ENCODE results near the gene ACOT13. TPM values are rescaled to one million over a fixed set of nuclear protein-coding genes. Genes with fewer than 3 reads are reported as not detected.
A peak's percentile ranks its signal among the peaks of the same experiment; 100 is the strongest.
"Not testable (repeated sequence)": the region's sequence is repeated elsewhere in the genome, so short reads cannot be mapped to it uniquely, and the experiment has no call there.

The ACOT13 gene
- polyA plus RNA-seq, 4 donors = 10.5 to 26.9 (median 16.2) TPM

DNA sequence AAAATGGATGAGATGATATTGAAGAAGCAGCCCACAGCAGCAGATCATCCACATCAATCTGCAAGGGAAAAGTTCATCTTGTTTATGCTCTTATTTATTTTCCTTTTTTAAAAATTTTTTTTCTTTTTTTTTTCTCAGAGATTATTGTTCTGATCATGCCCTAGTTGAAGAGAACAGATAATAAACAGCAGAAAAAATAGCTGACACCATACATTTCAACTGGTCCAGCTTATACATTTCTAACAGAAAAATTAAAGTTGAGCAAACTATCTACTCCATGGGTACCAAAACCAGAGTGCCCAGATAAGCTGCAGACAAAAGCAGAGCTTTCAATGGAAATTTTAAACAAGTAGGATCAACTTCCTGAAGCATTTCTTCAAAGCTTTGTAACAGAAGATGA, 30.2 kb upstream of the ACOT13 start:
- Histone ChIP-seq H3K36me3 (ENCODE audit: control insufficient read depth in 3 of 3, insufficient read depth in 2 of 3, low read depth in 1 of 3, low read length in 3 of 3) (no peaks in the 10 kb centered on the region), H3K4me3 (ENCODE audit: low read depth in 1 of 3, low read length in 3 of 3) (no peak overlapping the region)
- no peak for FAIRE-seq

DNA sequence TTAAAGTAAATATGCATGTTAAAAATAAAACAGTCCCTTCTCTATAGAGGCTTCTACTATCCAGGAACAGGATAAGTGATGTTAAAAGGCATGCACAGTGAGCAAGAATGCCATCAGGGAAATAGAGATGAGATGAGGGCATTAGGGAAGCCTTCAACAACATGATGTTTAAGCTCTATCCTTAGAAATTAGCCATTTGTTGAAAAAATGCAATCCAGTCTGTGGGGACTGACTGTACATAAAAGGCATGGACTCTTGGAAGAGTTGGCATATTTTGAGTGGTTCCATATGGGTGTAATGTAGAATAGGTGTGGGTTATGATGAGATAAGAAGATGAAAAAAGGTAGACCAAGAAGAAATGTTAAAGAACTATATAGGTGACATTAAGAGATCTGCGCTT, 26.7 kb upstream of the ACOT13 start:
- DNase-seq (no peak), FAIRE-seq (no peak)
- Histone ChIP-seq H3K4me3 (ENCODE audit: low read depth in 1 of 3, low read length in 3 of 3) (no peak overlapping the region), H3K4me1 (ENCODE audit: control insufficient read depth in 3 of 3, insufficient read depth in 2 of 3, low read depth in 1 of 3, low read length in 2 of 3) (no peaks in the 10 kb centered on the region), H3K27me3 (ENCODE audit: control insufficient read depth in 3 of 3, insufficient read depth in 3 of 3, low read length in 3 of 3) (no peaks in the 10 kb centered on the region), H3K9me3 (ENCODE audit: control insufficient read depth in 2 of 2, insufficient read depth in 1 of 2, low read depth in 1 of 2, low read length in 1 of 2) (peaks cover 0 to 5% of the 10 kb centered on the region in 2 donors), H3K36me3 (ENCODE audit: control insufficient read depth in 3 of 3, insufficient read depth in 2 of 3, low read depth in 1 of 3, low read length in 3 of 3) (no peaks in the 10 kb centered on the region), H3K27ac (ENCODE audit: low read depth in 1 of 3, low read length in 2 of 3) (no peak overlapping the region)
- WGBS, 3 donors = 98 to 100% (median 100%) methylated on average over 1 of the region's 1 CpG

More for the DNA sequence above, 30.2 kb upstream of the ACOT13 start:
- Histone ChIP-seq H3K27ac (ENCODE audit: low read depth in 1 of 3, low read length in 2 of 3) (no peak overlapping the region), H3K4me1 (ENCODE audit: control insufficient read depth in 3 of 3, insufficient read depth in 2 of 3, low read depth in 1 of 3, low read length in 2 of 3) (no peaks in the 10 kb centered on the region), H3K27me3 (ENCODE audit: control insufficient read depth in 3 of 3, insufficient read depth in 3 of 3, low read length in 3 of 3) (no peaks in the 10 kb centered on the region), H3K9me3 (ENCODE audit: control insufficient read depth in 2 of 2, insufficient read depth in 1 of 2, low read depth in 1 of 2, low read length in 1 of 2) (peaks cover 0 to 5% of the 10 kb centered on the region in 2 donors)
- no peak for DNase-seq

DNA sequence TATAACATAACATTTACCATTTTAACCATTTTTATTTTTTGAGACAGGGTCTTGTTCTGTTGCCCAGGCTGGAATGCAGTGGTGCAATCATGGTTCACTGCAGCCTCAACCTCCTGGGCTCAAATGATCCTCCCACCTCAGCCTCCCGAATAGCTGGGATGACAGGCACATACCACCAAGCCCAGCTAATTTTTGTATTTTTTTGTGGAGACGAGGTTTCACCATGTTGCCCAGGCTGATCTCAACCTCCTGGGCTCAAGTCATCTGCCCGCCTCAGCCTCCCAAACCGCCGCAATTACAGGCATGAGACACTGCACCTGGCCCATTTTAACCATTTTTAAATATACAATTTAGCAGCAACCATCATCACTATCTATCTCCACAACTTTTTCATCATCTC, 26.2 kb upstream of the ACOT13 start:
- not testable (repeated sequence) for H3K4me1 ChIP-seq (ENCODE audit: control insufficient read depth in 3 of 3, insufficient read depth in 2 of 3, low read depth in 1 of 3, low read length in 2 of 3); H3K4me3 ChIP-seq (ENCODE audit: low read depth in 1 of 3, low read length in 3 of 3); FAIRE-seq; H3K27me3 ChIP-seq (ENCODE audit: control insufficient read depth in 3 of 3, insufficient read depth in 3 of 3, low read length in 3 of 3); H3K27ac ChIP-seq (ENCODE audit: low read depth in 1 of 3, low read length in 2 of 3); DNase-seq; H3K9me3 ChIP-seq (ENCODE audit: control insufficient read depth in 2 of 2, insufficient read depth in 1 of 2, low read depth in 1 of 2, low read length in 1 of 2); H3K36me3 ChIP-seq (ENCODE audit: control insufficient read depth in 3 of 3, insufficient read depth in 2 of 3, low read depth in 1 of 3, low read length in 3 of 3)
- 86 to 95% (median 94%) methylated on average over 5 of the region's 5 CpGs for WGBS, 3 donors

DNA sequence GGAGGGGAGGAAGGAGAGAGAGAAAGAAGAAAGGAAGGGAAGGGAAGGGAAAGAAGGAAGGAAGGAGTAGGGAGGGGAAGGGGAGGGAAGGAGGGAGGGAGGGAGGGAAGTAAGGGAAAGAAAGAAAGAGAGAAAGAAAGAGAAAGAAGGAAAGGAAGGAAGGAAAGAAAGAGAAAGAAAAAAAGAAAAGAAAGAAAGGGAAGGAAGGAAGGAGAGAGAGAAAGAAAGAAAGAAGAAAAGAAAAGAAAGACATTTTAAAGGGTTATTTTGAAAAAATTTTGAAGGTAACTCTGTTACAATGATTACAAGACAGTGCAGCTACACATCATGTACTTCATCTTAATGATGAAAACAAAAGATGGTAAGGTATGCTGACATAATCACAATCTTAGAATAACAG, 24.8 kb upstream of the ACOT13 start:
- Histone ChIP-seq H3K4me3 (ENCODE audit: low read depth in 1 of 3, low read length in 3 of 3) (no peak overlapping the region), H3K36me3 (ENCODE audit: control insufficient read depth in 3 of 3, insufficient read depth in 2 of 3, low read depth in 1 of 3, low read length in 3 of 3) (no peaks in the 10 kb centered on the region), H3K27ac (ENCODE audit: low read depth in 1 of 3, low read length in 2 of 3) (no peak overlapping the region), H3K4me1 (ENCODE audit: control insufficient read depth in 3 of 3, insufficient read depth in 2 of 3, low read depth in 1 of 3, low read length in 2 of 3) (peaks cover 2 to 5% (median 3%) of the 10 kb centered on the region in 3 donors), H3K27me3 (ENCODE audit: control insufficient read depth in 3 of 3, insufficient read depth in 3 of 3, low read length in 3 of 3) (peaks cover 0 to 2% (median 0%) of the 10 kb centered on the region in 3 donors), H3K9me3 (ENCODE audit: control insufficient read depth in 2 of 2, insufficient read depth in 1 of 2, low read depth in 1 of 2, low read length in 1 of 2) (peaks cover 0 to 2% of the 10 kb centered on the region in 2 donors)
- FAIRE-seq (no peak), DNase-seq (no peak)

DNA sequence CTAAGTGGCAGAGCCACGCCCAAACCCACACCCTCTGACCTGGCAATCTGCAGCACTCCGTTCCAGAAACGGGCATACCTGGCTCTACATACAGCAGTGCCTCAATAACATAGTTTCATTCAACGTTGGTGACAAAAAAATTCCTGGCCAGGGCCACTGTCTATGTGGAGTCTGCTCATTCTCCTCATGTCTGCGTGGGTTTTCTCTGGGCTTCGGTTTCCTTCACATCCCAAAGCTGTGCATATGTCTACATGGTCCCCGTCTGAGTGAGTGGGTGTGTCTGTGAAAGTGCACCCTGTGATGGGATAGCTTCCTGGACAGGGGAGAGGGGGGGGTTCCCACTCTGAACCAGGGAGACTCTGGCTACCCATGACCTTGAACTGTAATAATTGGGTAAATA, 23.0 kb upstream of the ACOT13 start:
- WGBS, 3 donors = 32 to 65% (median 45%) methylated on average over 7 of the region's 7 CpGs
- H3K4me1 ChIP-seq (ENCODE audit: control insufficient read depth in 3 of 3, insufficient read depth in 2 of 3, low read depth in 1 of 3, low read length in 2 of 3) = peaks cover 2 to 5% (median 3%) of the 10 kb centered on the region in 3 donors
- no peak overlapping the region for H3K27ac ChIP-seq (ENCODE audit: low read depth in 1 of 3, low read length in 2 of 3)
- FAIRE-seq (no peak), DNase-seq (no peak)
- peaks cover 0 to 2% (median 0%) of the 10 kb centered on the region in 3 donors for H3K27me3 ChIP-seq (ENCODE audit: control insufficient read depth in 3 of 3, insufficient read depth in 3 of 3, low read length in 3 of 3)
- no peaks in the 10 kb centered on the region for H3K36me3 ChIP-seq (ENCODE audit: control insufficient read depth in 3 of 3, insufficient read depth in 2 of 3, low read depth in 1 of 3, low read length in 3 of 3)
- peaks cover 0 to 2% of the 10 kb centered on the region in 2 donors for H3K9me3 ChIP-seq (ENCODE audit: control insufficient read depth in 2 of 2, insufficient read depth in 1 of 2, low read depth in 1 of 2, low read length in 1 of 2)
- no peak overlapping the region for H3K4me3 ChIP-seq (ENCODE audit: low read depth in 1 of 3, low read length in 3 of 3)

DNA sequence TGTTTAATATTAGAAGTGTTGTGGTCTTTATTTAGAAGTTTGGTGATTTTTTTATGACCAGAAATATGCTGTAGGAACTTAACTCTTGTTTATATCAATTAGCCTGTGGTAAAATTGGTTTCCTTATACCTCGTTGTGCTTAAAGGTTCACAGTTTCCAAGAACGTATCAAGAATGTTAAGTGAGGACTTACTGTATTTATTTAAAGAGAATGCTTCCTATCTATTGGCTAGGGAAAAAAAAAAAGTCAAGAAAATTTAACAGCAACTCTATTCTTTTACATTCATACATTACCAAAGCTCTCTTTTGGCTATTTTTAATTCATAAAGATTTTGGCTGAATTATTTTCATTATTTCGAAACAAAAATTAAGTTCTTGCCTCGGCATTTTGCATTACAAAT, 22.5 kb upstream of the ACOT13 start:
- Histone ChIP-seq H3K4me1 (ENCODE audit: control insufficient read depth in 3 of 3, insufficient read depth in 2 of 3, low read depth in 1 of 3, low read length in 2 of 3) (peaks cover 2 to 5% (median 3%) of the 10 kb centered on the region in 3 donors), H3K27me3 (ENCODE audit: control insufficient read depth in 3 of 3, insufficient read depth in 3 of 3, low read length in 3 of 3) (peaks cover 0 to 2% (median 0%) of the 10 kb centered on the region in 3 donors), H3K36me3 (ENCODE audit: control insufficient read depth in 3 of 3, insufficient read depth in 2 of 3, low read depth in 1 of 3, low read length in 3 of 3) (no peaks in the 10 kb centered on the region), H3K4me3 (ENCODE audit: low read depth in 1 of 3, low read length in 3 of 3) (no peak overlapping the region), H3K9me3 (ENCODE audit: control insufficient read depth in 2 of 2, insufficient read depth in 1 of 2, low read depth in 1 of 2, low read length in 1 of 2) (peaks cover 0 to 2% of the 10 kb centered on the region in 2 donors), H3K27ac (ENCODE audit: low read depth in 1 of 3, low read length in 2 of 3) (no peak overlapping the region)
- DNase-seq = no peak
- 58 to 69% (median 62%) methylated on average over 4 of the region's 4 CpGs for WGBS, 3 donors
- no peak for FAIRE-seq

DNA sequence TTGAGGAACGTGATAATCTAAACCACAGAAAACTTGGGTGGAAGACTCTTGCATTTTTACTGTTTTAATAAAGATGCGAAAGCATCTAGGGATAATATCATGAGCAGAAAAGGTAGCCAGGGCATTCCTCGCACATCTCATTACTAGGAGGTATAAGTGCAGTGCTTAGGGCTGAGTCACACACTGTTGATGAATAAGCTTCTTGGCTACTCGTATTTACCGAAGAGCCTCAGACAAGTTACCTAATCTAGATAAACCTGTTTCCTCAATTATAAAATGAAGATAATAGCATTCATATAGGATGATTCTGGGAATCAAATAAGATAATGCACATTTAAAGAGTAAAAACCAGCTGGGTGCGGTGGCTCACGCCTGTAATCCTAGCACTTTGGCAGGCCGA, 20.1 kb upstream of the ACOT13 start:
- WGBS, 3 donors = 36 to 73% (median 59%) methylated on average over 8 of the region's 8 CpGs
- H3K27me3 ChIP-seq (ENCODE audit: control insufficient read depth in 3 of 3, insufficient read depth in 3 of 3, low read length in 3 of 3) = peaks cover 0 to 2% (median 0%) of the 10 kb centered on the region in 3 donors
- H3K4me1 ChIP-seq (ENCODE audit: control insufficient read depth in 3 of 3, insufficient read depth in 2 of 3, low read depth in 1 of 3, low read length in 2 of 3) = peaks cover 2 to 5% (median 3%) of the 10 kb centered on the region in 3 donors
- peaks cover 4 to 6% (median 5%) of the 10 kb centered on the region in 3 donors for H3K36me3 ChIP-seq (ENCODE audit: control insufficient read depth in 3 of 3, insufficient read depth in 2 of 3, low read depth in 1 of 3, low read length in 3 of 3)
- no peak for FAIRE-seq
- peak in 1 of 2 donors; percentile 50 for DNase-seq
- H3K27ac ChIP-seq (ENCODE audit: low read depth in 1 of 3, low read length in 2 of 3) = no peak overlapping the region
- no peak overlapping the region for H3K4me3 ChIP-seq (ENCODE audit: low read depth in 1 of 3, low read length in 3 of 3)
- no peaks in the 10 kb centered on the region for H3K9me3 ChIP-seq (ENCODE audit: control insufficient read depth in 2 of 2, insufficient read depth in 1 of 2, low read depth in 1 of 2, low read length in 1 of 2)

DNA sequence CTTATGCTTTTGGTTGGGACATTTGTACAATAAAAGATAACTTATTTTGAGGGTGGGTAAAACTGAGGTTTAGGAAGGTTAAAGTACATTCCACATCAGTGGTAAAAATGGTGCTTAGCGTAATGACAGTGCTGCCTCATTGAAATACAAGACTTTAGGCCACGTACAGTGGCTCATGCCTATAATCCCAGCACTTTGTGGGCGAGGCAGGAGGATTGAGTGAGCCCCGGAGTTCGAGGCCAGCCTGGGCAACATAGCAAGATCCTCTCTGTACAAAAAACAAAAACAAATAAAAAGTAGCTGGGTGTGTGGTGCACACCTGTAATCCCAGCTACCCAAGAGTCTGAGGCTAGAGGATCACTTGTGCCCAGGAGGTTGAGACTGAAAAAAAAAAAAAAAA, 18.6 kb upstream of the ACOT13 start:
- H3K36me3 ChIP-seq (ENCODE audit: control insufficient read depth in 3 of 3, insufficient read depth in 2 of 3, low read depth in 1 of 3, low read length in 3 of 3) = peaks cover 6 to 11% (median 10%) of the 10 kb centered on the region in 3 donors
- H3K4me3 ChIP-seq (ENCODE audit: low read depth in 1 of 3, low read length in 3 of 3) = no peak overlapping the region
- no peak for DNase-seq
- FAIRE-seq = no peak
- 96 to 98% (median 97%) methylated on average over 5 of the region's 5 CpGs for WGBS, 3 donors
- H3K27ac ChIP-seq (ENCODE audit: low read depth in 1 of 3, low read length in 2 of 3) = no peak overlapping the region
- peaks cover 2 to 5% (median 3%) of the 10 kb centered on the region in 3 donors for H3K4me1 ChIP-seq (ENCODE audit: control insufficient read depth in 3 of 3, insufficient read depth in 2 of 3, low read depth in 1 of 3, low read length in 2 of 3)
- H3K9me3 ChIP-seq (ENCODE audit: control insufficient read depth in 2 of 2, insufficient read depth in 1 of 2, low read depth in 1 of 2, low read length in 1 of 2) = no peaks in the 10 kb centered on the region
- H3K27me3 ChIP-seq (ENCODE audit: control insufficient read depth in 3 of 3, insufficient read depth in 3 of 3, low read length in 3 of 3) = peaks cover 0 to 2% (median 0%) of the 10 kb centered on the region in 3 donors

DNA sequence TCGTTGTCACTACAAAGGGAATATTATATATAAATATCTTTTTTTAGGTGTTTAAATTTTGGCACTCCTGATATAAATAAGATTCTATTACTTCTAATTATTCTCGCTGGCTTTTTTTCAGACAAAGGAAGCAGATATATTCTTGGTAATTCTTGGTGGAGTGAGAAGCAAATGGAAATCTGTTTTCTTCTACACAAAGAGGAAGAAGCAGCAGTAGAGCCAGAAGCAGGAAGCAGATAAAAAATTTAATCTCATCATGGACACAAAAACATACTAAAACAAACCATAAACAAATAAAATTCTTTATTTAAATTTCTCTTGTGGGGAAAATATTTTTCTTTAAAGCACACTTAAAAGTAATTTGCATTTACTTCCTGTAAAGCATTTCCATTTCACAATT, 17.2 kb upstream of the ACOT13 start:
- WGBS, 3 donors = 78 to 89% (median 83%) methylated on average over 2 of the region's 2 CpGs
- no peak overlapping the region for H3K27ac ChIP-seq (ENCODE audit: low read depth in 1 of 3, low read length in 2 of 3)
- H3K4me1 ChIP-seq (ENCODE audit: control insufficient read depth in 3 of 3, insufficient read depth in 2 of 3, low read depth in 1 of 3, low read length in 2 of 3) = peaks cover 2 to 5% (median 3%) of the 10 kb centered on the region in 3 donors
- peaks cover 0 to 2% (median 0%) of the 10 kb centered on the region in 3 donors for H3K27me3 ChIP-seq (ENCODE audit: control insufficient read depth in 3 of 3, insufficient read depth in 3 of 3, low read length in 3 of 3)
- DNase-seq = no peak
- no peak overlapping the region for H3K4me3 ChIP-seq (ENCODE audit: low read depth in 1 of 3, low read length in 3 of 3)
- H3K36me3 ChIP-seq (ENCODE audit: control insufficient read depth in 3 of 3, insufficient read depth in 2 of 3, low read depth in 1 of 3, low read length in 3 of 3) = peaks cover 9 to 15% (median 10%) of the 10 kb centered on the region in 3 donors
- H3K9me3 ChIP-seq (ENCODE audit: control insufficient read depth in 2 of 2, insufficient read depth in 1 of 2, low read depth in 1 of 2, low read length in 1 of 2) = no peaks in the 10 kb centered on the region
- no peak for FAIRE-seq
